GM12874 (cell line): Measurements from ENCODE around the gene MAP3K7.

Experiments used
- CTCF ChIP-seq: IDR thresholded peaks from 2 replicates; pipeline ENCODE4 v1.5.1; 2011; ENCODE audit warnings: low read depth, mild to moderate bottlenecking, control low read depth, low read length, moderate library complexity; ENCODE audit not compliant: insufficient read depth

MAP3K7 gene

GRCh38 chr6:90586546-90586835 is 381 bp downstream of the MAP3K7 start:
- no peak for TF ChIP-seq CTCF

- no peak for TF ChIP-seq CTCF
Observed at GRCh38 chr6:90584636-90585255, 2.1 kb downstream of the MAP3K7 start.

GRCh38 chr6:90583836-90584481 is 2.9 kb downstream of the MAP3K7 start:
- no peak for TF ChIP-seq CTCF

- TF ChIP-seq CTCF: no peak
Observed at GRCh38 chr6:90583179-90583835, 3.6 kb downstream of the MAP3K7 start.

GRCh38 chr6:90581146-90581545 is 5.7 kb downstream of the MAP3K7 start:
- no peak for TF ChIP-seq CTCF

- TF ChIP-seq CTCF: no peak
Observed at GRCh38 chr6:90578894-90579549, 7.8 kb downstream of the MAP3K7 start.

GRCh38 chr6:90575267-90575666 is 11.6 kb downstream of the MAP3K7 start:
- no peak for TF ChIP-seq CTCF
